Astrocyte of the hippocampus (primary cell): Measurements from ENCODE around the gene ABHD5.
A peak's percentile ranks its signal among the peaks of the same experiment; 100 is the strongest.

Source experiments
- DNase-seq: peaks from one replicate; pipeline ENCODE4 v3.0.0; 2011; ENCODE audit warnings: low read depth, low spot score

Gene ABHD5

GRCh38 chr3:43718296-43718695 lies 27.6 kb downstream of the ABHD5 start:
- no peak for DNase-seq

DNA sequence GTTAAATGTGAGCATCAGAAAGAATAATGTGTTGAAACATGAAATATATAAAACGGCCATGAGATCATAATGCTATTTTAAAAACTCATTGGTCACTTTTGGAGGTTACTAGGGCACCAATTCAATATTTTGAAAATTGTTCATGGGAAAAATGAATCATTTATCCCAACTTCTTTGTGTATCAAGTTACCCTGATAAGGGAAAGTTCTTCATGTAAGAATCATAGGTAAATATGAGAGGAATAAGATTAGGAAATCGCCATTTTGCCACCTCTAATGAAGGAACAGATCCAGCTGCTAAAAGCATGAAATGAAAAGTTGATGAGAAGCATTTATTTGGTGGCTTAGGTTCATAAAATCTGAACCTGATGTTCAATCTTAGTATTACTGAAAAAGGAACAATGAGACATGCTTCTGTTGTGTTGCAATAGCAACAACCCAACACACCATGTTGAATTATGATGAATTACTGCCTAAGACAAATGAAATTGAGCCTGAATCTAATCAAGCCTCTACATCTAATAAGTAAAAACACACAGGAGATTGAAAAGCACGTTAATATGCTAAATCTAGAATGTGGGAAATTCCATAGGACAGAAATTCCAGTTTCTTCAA lies 32.5 kb downstream of the ABHD5 start:
- DNase-seq, result peak; percentile 15

- DNase-seq, result peak; percentile 41
These were observed 35.8 kb downstream of the ABHD5 start for GRCh38 chr3:43726521-43726920.

DNA sequence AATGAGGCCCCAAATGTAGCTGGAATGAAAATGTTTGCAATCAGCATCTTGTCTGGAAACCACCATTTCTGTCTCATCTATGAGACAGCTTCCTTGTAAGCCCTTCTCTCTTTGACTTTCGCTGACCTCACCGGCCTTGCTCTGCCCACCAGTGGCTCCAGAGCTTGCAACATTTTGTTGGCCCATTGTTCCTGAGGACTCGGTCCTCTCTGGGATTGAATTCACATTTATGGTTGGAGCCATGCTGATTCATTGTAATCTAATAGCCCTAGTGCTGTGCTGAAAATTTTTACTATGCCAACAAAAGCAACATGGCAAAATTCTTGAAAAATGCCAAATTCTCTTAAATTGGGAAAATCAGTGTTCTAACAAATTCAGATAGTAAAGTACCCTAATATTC lies 37.2 kb downstream of the ABHD5 start:
- DNase-seq, result peak; percentile 16

GRCh38 chr3:43728476-43728875 lies 37.7 kb downstream of the ABHD5 start:
- no peak for DNase-seq

GRCh38 chr3:43728947-43729346 lies 38.2 kb downstream of the ABHD5 start:
- no peak for DNase-seq

GRCh38 chr3:43729707-43730414 lies 39.1 kb downstream of the ABHD5 start:
- no peak for DNase-seq

DNA sequence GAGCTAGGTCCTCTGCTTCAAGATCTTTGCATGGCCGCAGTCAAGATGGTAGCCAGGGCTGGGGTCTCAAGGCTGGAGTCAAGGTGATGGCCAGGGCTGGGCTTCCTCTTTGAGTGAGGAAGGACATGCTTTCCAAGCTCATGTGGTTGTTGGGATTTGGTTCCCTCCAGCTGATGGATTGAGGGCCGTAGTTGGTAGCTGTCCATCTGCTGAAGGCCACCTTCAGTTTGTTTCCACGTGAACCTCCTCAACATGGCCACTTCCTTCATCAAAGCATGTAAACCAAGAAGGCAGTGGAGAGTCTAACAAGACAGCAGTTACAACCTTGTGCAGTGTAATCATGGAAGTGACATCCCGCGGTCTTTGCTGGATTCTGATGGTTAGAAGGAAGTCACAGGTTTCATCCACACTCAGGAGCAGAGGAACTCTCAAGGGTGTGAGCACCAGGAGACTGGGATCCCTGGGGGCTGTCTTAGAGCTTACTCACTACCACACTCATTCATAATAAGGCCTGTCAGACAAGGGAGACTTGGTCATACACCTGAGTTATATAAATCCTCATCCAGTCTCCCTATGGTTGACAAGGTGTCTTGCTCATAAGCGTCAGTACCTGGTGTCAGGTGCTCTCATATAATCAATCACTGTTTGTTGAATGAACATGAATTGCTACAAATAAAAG lies 42.1 kb downstream of the ABHD5 start:
- DNase-seq, result no peak

GRCh38 chr3:43733459-43734384 lies 43.0 kb downstream of the ABHD5 start:
- peak; percentile 94 for DNase-seq

- no peak for DNase-seq
These were observed 43.9 kb downstream of the ABHD5 start for GRCh38 chr3:43734685-43735084.

GRCh38 chr3:43735618-43736017 lies 44.9 kb downstream of the ABHD5 start:
- DNase-seq, result no peak

- DNase-seq, result no peak
These were observed 46.1 kb downstream of the ABHD5 start for GRCh38 chr3:43736558-43737440.

DNA sequence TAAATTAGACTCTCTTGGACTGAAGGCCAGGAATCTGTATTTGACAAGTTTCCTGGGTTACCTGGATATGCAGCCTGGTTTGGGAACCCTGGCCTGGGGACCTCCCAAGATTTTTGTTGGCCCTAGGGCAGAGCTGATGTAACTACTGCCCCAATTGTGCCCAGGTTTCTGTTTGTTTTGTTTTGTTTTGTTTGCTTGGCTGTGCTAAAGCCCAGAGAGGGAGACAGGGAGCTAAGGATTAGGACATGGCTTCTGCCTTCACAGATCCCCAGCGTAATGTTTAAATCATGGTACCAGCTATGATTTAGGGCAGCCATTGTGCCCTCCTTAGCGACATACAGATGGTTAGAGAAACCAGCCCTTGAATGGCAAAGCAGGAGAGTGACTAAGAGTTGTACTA lies 47.6 kb downstream of the ABHD5 start:
- no peak for DNase-seq

GRCh38 chr3:43742920-43743319 lies 52.2 kb downstream of the ABHD5 start:
- DNase-seq, result peak; percentile 30

- DNase-seq, result no peak
These were observed 56.9 kb downstream of the ABHD5 start for GRCh38 chr3:43747641-43748040.

- DNase-seq, result peak; percentile 44
These were observed 57.4 kb downstream of the ABHD5 start for GRCh38 chr3:43748179-43748578.

DNA sequence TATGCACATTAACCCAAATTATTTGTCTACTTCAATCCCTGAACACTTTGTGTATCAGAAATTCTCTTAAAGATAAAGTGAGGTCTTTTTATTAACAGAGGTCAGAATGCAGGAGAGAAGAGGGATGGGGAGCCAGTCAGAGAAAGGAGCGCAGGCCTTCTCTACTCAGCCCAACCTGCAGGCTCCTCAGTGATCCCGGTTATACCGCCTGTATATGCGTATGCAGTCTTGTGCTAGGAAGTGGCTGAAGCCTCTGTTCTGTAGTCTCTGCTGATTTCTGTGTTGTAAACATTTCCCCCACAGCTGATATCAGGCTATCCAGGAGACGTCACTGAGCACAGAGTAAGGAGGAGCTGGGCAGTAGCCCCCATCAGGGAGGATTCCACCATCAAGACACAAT lies 57.9 kb downstream of the ABHD5 start:
- DNase-seq, result no peak

GRCh38 chr3:43752905-43753304 lies 62.2 kb downstream of the ABHD5 start:
- DNase-seq, result no peak

- peak; percentile 10 for DNase-seq
These were observed 63.3 kb downstream of the ABHD5 start for GRCh38 chr3:43753741-43754715.
